CD4-positive, alpha-beta T cell (primary cell): Measurements from ENCODE around the gene LDLRAD4. TPM values are rescaled to one million over a fixed set of nuclear protein-coding genes. Genes with fewer than 3 reads are reported as not detected.

Source experiments
- ATAC-seq: fragments of 200-7000 bp; cut with Tn5 transposase; one replicate; pipeline ENCODE4 v1.10.0; 2022; ENCODE audit warnings: mild to moderate bottlenecking; ENCODE audit not compliant: poor library complexity
- CTCF ChIA-PET: fragments of 350-600 bp; sonication (Branson Sonifier 250); formaldehyde crosslinking; loops from one replicate; lab custom pipeline; 2021; ENCODE audit warnings: antibody characterized with exemption, inconsistent platforms; lab: Charles Lee
- POLR2A ChIA-PET: fragments of 350-600 bp; sonication (Branson Sonifier 250); formaldehyde crosslinking; loops from one replicate; lab custom pipeline; 2021; ENCODE audit warnings: antibody characterized with exemption, inconsistent platforms; lab: Charles Lee
- DNase-seq, 14 experiments: peaks; one replicate each; pipeline ENCODE4 v3.0.0-alpha.2; 2013 to 2020; ENCODE audit warnings: mixed read lengths in 2 of 14
- H3K27ac ChIP-seq, 2 donors: one replicate each; pipeline versions ENCODE4 v1.5.1 to v1.7.0; 2013; ENCODE audit warnings: low read length in 2 of 2, low read depth in 1 of 2, mild to moderate bottlenecking in 1 of 2
- H3K27me3 ChIP-seq, 2 experiments: 1 replicate in 1 of 2; 2 replicates in 1 of 2; pipeline versions ENCODE4 v1.6.1 to v1.7.0; 2013; ENCODE audit warnings: low read length in 2 of 2, control low read depth in 1 of 2, mild to moderate bottlenecking in 1 of 2, moderate library complexity in 1 of 2; ENCODE audit not compliant: insufficient read depth in 2 of 2, control insufficient read depth in 1 of 2
- H3K36me3 ChIP-seq: one replicate; pipeline ENCODE4 v1.6.1; 2013; ENCODE audit warnings: low read length, control low read depth; ENCODE audit not compliant: insufficient read depth
- H3K4me1 ChIP-seq: one replicate; pipeline ENCODE4 v1.6.1; 2013; ENCODE audit warnings: low read length, control low read depth; ENCODE audit not compliant: insufficient read depth
- H3K4me3 ChIP-seq: one replicate; pipeline ENCODE4 v1.5.1; 2013; ENCODE audit warnings: mild to moderate bottlenecking, low read length, moderate library complexity
- H3K9me3 ChIP-seq, 2 experiments: 1 replicate in 1 of 2; 2 replicates in 1 of 2; pipeline versions ENCODE4 v1.6.1 to v1.7.0; 2013; ENCODE audit warnings: low read length in 2 of 2, mild to moderate bottlenecking in 2 of 2, control low read depth in 1 of 2, moderate library complexity in 1 of 2; ENCODE audit not compliant: control insufficient read depth in 1 of 2, insufficient read depth in 1 of 2
- H3K27ac Mint-ChIP-seq: one replicate; pipeline ENCODE4 v1.8.0; 2020; ENCODE audit warnings: mixed read lengths
- H3K27me3 Mint-ChIP-seq: one replicate; pipeline ENCODE4 v1.8.0; 2021; ENCODE audit warnings: mixed read lengths
- H3K36me3 Mint-ChIP-seq: one replicate; pipeline ENCODE4 v1.8.0; 2021; ENCODE audit warnings: low read depth, mixed read lengths
- H3K4me1 Mint-ChIP-seq: one replicate; pipeline ENCODE4 v1.8.0; 2021; ENCODE audit warnings: low read depth, mixed read lengths
- H3K4me3 Mint-ChIP-seq: one replicate; pipeline ENCODE4 v1.8.0; 2020; ENCODE audit warnings: mild to moderate bottlenecking, mixed read lengths
- H3K9me3 Mint-ChIP-seq: one replicate; pipeline ENCODE4 v1.8.0; 2020; ENCODE audit warnings: mixed read lengths
- CTCF ChIP-seq: fragments of 200-600 bp; IDR thresholded peaks from one replicate; pipeline ENCODE4 v1.8.0; 2022; ENCODE audit warnings: antibody characterized with exemption, mild to moderate bottlenecking
- intact Hi-C, 2 experiments: fragments of 100-400 bp; cut with DNase I in 1 of 2; cut with micrococcal nuclease in 1 of 2; formaldehyde crosslinking; loops; one replicate each; pipeline versions ENCODE4 v1.15.1 to v1.9.0; 2023 to 2025; cut with DNase I, micrococcal nuclease
- total RNA-seq, 174 experiments: library from RNA in 2 of 174; stranded (reverse) in 2 of 174; gene quantifications; one replicate each; pipeline ENCODE4 v1.2.3 and lab custom pipeline; 2021 to 2026

Gene LDLRAD4
- total RNA-seq, 2 experiments from 2014 or later, result 51.9 to 52.7 TPM

DNA sequence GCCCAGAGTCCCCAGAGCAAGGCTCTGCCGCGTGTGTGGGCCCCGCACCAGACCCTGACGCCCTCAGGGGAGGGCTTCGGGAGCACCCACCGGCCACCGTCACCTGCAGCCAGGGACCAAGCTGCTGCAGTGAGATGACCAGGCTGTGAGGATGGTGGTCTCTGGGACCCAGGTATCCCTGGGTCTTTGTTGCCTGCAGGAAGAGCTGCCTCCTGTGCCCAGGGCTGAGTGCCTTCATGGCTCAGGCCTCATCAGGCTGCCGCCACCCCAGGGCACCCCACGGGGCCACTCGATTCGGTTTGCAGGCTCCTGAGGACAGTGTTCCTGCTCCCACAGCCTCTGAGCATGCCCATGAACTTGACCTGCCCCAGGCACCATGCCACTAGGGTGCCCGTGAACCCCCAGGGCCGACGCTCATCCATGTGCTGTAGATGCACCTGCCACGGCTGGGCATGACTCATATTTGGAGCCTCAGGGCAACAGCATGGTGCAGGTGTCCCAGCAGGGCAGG lies 398.0 kb downstream of the LDLRAD4 start:
- no peak overlapping the region for H3K27ac ChIP-seq
- Mint-ChIP-seq H3K27me3 (no peaks in the 10 kb centered on the region), H3K4me1 (peaks cover 63% of the 10 kb centered on the region), H3K9me3 (no peaks in the 10 kb centered on the region), H3K36me3 (no peaks in the 10 kb centered on the region), H3K4me3 (no peak overlapping the region), H3K27ac (peak overlapping the region; percentile 90)
- ChIA-PET CTCF (no interaction called here), POLR2A (no interaction called here)
- no peaks in the 10 kb centered on the region for H3K27me3 ChIP-seq
- no peaks in the 10 kb centered on the region for H3K9me3 ChIP-seq
- TF ChIP-seq CTCF, result no peak
- H3K4me1 ChIP-seq, result peaks cover 54% of the 10 kb centered on the region
- no peak overlapping the region for H3K4me3 ChIP-seq
- intact Hi-C loops, result loop anchor here in 1 of 2 experiments (10.0 kb wide), 1 partner anchor 152 kb away; no protein-coding TSS in a partner anchor
- DNase-seq (peak in 2 of 14 experiments; percentile 20 to 39), ATAC-seq (no peak)
- peaks cover 10% of the 10 kb centered on the region for H3K36me3 ChIP-seq

- Mint-ChIP-seq H3K9me3 (no peaks in the 10 kb centered on the region), H3K27me3 (no peaks in the 10 kb centered on the region), H3K4me3 (no peak overlapping the region), H3K4me1 (peaks cover 49% of the 10 kb centered on the region), H3K27ac (peak overlapping the region; percentile 56), H3K36me3 (peaks cover 3% of the 10 kb centered on the region)
- ATAC-seq, result no peak
- intact Hi-C loops, result loop anchor here in 1 of 2 experiments (10.0 kb wide), 1 partner anchor 153 kb away; no protein-coding TSS in a partner anchor
- POLR2A ChIA-PET, result no interaction called here
- no peak overlapping the region for H3K27ac ChIP-seq
- H3K4me1 ChIP-seq, result peaks cover 40% of the 10 kb centered on the region
- H3K4me3 ChIP-seq, result no peak overlapping the region
- DNase-seq, result no peak
- CTCF ChIA-PET, result no interaction called here
- H3K9me3 ChIP-seq, result no peaks in the 10 kb centered on the region
- H3K27me3 ChIP-seq, result no peaks in the 10 kb centered on the region
- TF ChIP-seq CTCF, result no peak
- peaks cover 19% of the 10 kb centered on the region for H3K36me3 ChIP-seq
These were observed 399.4 kb downstream of the LDLRAD4 start for GRCh38 chr18:13617826-13618515.

DNA sequence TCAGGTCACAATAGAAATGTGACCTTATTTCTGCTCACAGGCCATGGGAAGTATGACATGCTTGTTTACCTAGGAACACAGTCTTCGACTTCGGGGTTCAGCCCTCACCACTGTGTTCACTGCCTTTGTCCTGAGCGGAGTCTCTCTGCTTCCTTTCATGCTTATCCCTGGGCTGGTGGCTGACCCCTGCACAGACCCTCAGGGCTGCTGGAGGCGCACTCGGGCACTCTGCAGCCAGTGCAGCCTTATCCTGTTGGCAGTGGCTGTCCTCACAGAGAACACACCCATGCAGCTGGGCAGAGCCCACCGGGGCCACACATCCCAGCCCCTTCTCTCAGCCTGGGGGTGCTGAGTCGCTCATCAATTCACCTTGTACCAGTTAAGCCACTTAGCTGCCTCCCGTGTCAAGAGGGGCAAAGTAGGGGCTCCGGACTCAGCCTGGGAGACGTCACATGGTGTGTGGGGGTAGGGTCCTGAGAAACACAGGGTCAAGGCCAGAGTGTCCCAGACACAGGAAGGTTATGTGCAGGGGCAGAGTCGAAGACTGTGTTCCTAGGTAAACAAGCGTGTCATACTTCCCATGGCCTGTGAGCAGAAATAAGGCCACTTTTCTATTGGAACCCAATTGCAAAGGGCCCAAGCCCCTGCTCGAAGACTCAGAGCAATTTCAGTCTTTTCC lies 400.3 kb downstream of the LDLRAD4 start:
- Histone ChIP-seq H3K9me3 (no peaks in the 10 kb centered on the region), H3K36me3 (peaks cover 28% of the 10 kb centered on the region), H3K27me3 (no peaks in the 10 kb centered on the region), H3K27ac (no peak overlapping the region), H3K4me3 (no peak overlapping the region), H3K4me1 (peaks cover 33% of the 10 kb centered on the region)
- no peaks in the 10 kb centered on the region for H3K9me3 Mint-ChIP-seq
- ChIA-PET POLR2A (no interaction called here), CTCF (no interaction called here)
- H3K4me3 Mint-ChIP-seq, result no peak overlapping the region
- ATAC-seq (no peak), DNase-seq (no peak)
- H3K27me3 Mint-ChIP-seq, result no peaks in the 10 kb centered on the region
- no peak for TF ChIP-seq CTCF
- intact Hi-C loops, result loop anchor here in 1 of 2 experiments (10.0 kb wide), 1 partner anchor 154 kb away; no protein-coding TSS in a partner anchor
- H3K27ac Mint-ChIP-seq, result no peak overlapping the region
- peaks cover 43% of the 10 kb centered on the region for H3K4me1 Mint-ChIP-seq
- peaks cover 10% of the 10 kb centered on the region for H3K36me3 Mint-ChIP-seq
